Activated CD8-positive, alpha-beta T cell treated with anti-CD3 and anti-CD28 coated beads for 36 hours (primary cell): ENCODE results near the gene CIB2. TPM values are rescaled to one million over a fixed set of nuclear protein-coding genes. Genes with fewer than 3 reads are reported as not detected.

Experiments used
- ATAC-seq: fragments of 200-7000 bp; cut with Tn5 transposase; one replicate; pipeline ENCODE4 v1.10.0; 2021; ENCODE audit warnings: mild to moderate bottlenecking, moderate library complexity
- CTCF ChIA-PET: fragments of 350-600 bp; sonication (Branson Sonifier 250); formaldehyde crosslinking; loops from one replicate; lab custom pipeline; 2021; ENCODE audit warnings: antibody characterized with exemption; lab: Charles Lee
- POLR2A ChIA-PET: fragments of 350-600 bp; sonication (Branson Sonifier 250); formaldehyde crosslinking; loops from one replicate; lab custom pipeline; 2021; ENCODE audit warnings: antibody characterized with exemption; lab: Charles Lee
- DNase-seq: peaks from one replicate; pipeline ENCODE4 v3.0.0-alpha.2; 2020
- H3K27ac Mint-ChIP-seq: one replicate; pipeline ENCODE4 v1.8.0; 2021; ENCODE audit warnings: mild to moderate bottlenecking, mixed read lengths
- H3K27me3 Mint-ChIP-seq: one replicate; pipeline ENCODE4 v1.8.0; 2021; ENCODE audit warnings: mixed read lengths
- H3K36me3 Mint-ChIP-seq: one replicate; pipeline ENCODE4 v1.8.0; 2021; ENCODE audit warnings: low read depth, mixed read lengths
- H3K4me1 Mint-ChIP-seq: one replicate; pipeline ENCODE4 v1.8.0; 2021; ENCODE audit warnings: low read depth, mixed read lengths
- H3K4me3 Mint-ChIP-seq: one replicate; pipeline ENCODE4 v1.8.0; 2021; ENCODE audit warnings: mild to moderate bottlenecking, moderate library complexity, mixed read lengths
- H3K9me3 Mint-ChIP-seq: one replicate; pipeline ENCODE4 v1.8.0; 2021; ENCODE audit warnings: mixed read lengths
- intact Hi-C: fragments of 100-400 bp; cut with micrococcal nuclease; formaldehyde crosslinking; loops from one replicate; pipeline ENCODE4 v1.10.0; 2022
- total RNA-seq, 2 experiments: library from RNA; stranded (reverse); gene quantifications; one replicate each; pipeline ENCODE4 v1.2.3, GENCODE V29; 2021
- TF ChIP-seq, protein P1 (sequence below): fragments of 200-600 bp; IDR thresholded peaks from one replicate; pipeline ENCODE4 v1.8.0; 2022; ENCODE audit warnings: antibody characterized with exemption, mild to moderate bottlenecking

The CIB2 gene
- total RNA-seq, 2 experiments from 2014 or later, result 1.6 TPM

DNA sequence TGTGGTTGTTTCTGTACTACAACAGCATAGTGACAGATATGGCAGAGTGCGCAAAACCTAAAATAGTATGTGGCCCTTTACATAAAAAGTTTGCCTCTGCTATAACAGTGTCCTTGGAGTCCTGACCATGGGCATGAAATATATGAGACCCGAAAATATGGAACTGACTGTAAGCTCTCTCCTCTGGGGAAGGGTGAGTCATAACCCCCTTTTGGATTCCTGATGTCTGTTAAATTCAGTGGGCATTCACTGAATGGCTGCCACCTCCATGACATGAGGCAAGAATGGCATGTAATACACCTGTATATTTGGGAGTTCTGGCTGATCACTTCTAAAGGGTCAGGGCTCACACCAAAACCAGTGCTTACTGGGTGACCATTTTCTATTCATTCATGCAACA lies 59.9 kb downstream of the CIB2 start:
- H3K4me3 Mint-ChIP-seq, result no peak overlapping the region
- peak overlapping the region; percentile 81 for H3K27ac Mint-ChIP-seq
- ChIA-PET CTCF (interaction anchor here (1.0 to 8.9 kb wide), 6 partner anchors 9 to 105 kb away, joined by 3 to 83 read pairs (median 10); no protein-coding TSS in a partner anchor), POLR2A (interaction anchor here (0.8 to 1.7 kb wide), 4 partner anchors 9 to 22 kb away, joined by 4 to 7 read pairs (median 6); no protein-coding TSS in a partner anchor)
- ATAC-seq (no peak), DNase-seq (no peak)
- H3K9me3 Mint-ChIP-seq, result no peaks in the 10 kb centered on the region
- H3K27me3 Mint-ChIP-seq, result no peaks in the 10 kb centered on the region
- TF ChIP-seq, protein P1, sequence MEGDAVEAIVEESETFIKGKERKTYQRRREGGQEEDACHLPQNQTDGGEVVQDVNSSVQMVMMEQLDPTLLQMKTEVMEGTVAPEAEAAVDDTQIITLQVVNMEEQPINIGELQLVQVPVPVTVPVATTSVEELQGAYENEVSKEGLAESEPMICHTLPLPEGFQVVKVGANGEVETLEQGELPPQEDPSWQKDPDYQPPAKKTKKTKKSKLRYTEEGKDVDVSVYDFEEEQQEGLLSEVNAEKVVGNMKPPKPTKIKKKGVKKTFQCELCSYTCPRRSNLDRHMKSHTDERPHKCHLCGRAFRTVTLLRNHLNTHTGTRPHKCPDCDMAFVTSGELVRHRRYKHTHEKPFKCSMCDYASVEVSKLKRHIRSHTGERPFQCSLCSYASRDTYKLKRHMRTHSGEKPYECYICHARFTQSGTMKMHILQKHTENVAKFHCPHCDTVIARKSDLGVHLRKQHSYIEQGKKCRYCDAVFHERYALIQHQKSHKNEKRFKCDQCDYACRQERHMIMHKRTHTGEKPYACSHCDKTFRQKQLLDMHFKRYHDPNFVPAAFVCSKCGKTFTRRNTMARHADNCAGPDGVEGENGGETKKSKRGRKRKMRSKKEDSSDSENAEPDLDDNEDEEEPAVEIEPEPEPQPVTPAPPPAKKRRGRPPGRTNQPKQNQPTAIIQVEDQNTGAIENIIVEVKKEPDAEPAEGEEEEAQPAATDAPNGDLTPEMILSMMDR, result no peak
- intact Hi-C loops, result no loop called here
- H3K4me1 Mint-ChIP-seq, result peaks cover 40% of the 10 kb centered on the region
- H3K36me3 Mint-ChIP-seq, result peaks cover 20% of the 10 kb centered on the region

DNA sequence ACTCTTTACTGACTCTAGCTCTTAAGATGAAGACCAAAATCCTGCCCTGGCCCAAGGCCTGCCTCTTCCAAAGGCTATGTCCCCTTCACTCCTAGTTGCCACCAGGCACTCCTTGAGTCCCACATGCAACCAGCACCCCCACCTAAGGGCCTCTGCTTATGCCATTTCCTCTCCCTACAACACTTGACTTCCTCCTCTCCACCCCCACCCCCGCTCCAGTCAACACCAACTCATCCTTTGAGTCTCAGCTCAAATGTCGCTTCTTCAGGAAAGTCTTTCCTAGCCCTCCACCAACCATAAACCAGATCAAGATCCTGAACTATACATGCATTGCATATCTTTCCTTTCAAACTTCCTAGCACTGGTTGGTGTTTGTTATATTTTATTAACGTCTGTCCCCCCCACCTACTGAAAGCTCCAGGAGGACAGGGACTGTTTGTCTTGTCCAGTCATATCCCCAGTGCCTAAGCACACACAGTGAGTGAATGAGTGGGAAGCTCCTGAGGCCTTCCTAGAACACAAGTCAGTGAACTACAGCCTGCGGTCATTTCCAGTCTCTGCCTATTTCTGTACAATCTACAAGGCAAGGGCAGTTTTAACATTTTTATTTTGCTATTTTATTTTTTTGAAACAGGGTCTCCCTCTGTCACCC lies 61.1 kb downstream of the CIB2 start:
- Mint-ChIP-seq H3K9me3 (no peaks in the 10 kb centered on the region), H3K27ac (no peak overlapping the region), H3K27me3 (no peaks in the 10 kb centered on the region), H3K4me3 (peak overlapping the region; percentile 67), H3K36me3 (peaks cover 24% of the 10 kb centered on the region), H3K4me1 (peaks cover 33% of the 10 kb centered on the region)
- CTCF ChIA-PET, result interaction anchor here (0.8 to 8.9 kb wide), 12 partner anchors 11 to 170 kb away, joined by 3 to 83 read pairs (median 8); no protein-coding TSS in a partner anchor
- intact Hi-C loops, result no loop called here
- peak; percentile 55 for ATAC-seq
- DNase-seq, result peak; percentile 72
- POLR2A ChIA-PET, result interaction anchor here (0.9 to 5.6 kb wide), 6 partner anchors 8 to 35 kb away, joined by 3 to 31 read pairs (median 6); no protein-coding TSS in a partner anchor
- TF ChIP-seq, protein P1, result no peak

DNA sequence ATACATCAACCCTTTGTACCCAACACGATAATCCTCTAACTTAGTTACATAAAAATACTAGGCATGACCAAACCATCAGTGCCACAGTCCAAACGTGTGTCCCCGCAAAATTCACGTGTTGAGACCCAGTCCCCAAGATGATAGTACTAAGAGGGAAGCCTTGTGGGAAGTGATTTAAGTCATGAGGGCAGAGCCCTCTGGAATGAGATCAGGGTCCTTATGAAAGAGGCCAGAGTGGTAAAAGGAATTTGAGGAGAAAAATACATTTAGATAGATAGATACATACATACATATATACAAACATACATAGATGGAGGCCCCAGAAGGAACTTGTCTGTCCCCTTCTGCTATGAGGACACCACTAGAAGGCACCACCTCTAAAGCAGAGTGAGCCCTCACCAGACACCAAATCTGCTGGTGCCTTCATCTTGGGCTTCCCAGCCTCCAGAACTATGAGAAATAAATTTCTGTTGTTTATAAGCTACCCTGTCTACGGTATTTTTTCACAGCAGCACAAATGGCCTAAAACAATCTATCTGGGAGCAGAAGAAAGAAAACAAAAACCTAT lies 61.7 kb downstream of the CIB2 start:
- Mint-ChIP-seq H3K27ac (no peak overlapping the region), H3K9me3 (no peaks in the 10 kb centered on the region), H3K36me3 (peaks cover 21% of the 10 kb centered on the region), H3K4me1 (peaks cover 30% of the 10 kb centered on the region), H3K4me3 (peak overlapping the region; percentile 67), H3K27me3 (no peaks in the 10 kb centered on the region)
- CTCF ChIA-PET, result interaction anchor here (0.8 to 8.9 kb wide), 12 partner anchors 10 to 171 kb away, joined by 3 to 83 read pairs (median 8); no protein-coding TSS in a partner anchor
- TF ChIP-seq, protein P1, result no peak
- no peak for DNase-seq
- intact Hi-C loops, result loop anchor here (2.0 kb wide), 1 partner anchor 35 kb away; no protein-coding TSS in a partner anchor
- POLR2A ChIA-PET, result interaction anchor here (0.6 to 5.6 kb wide), 8 partner anchors 7 to 38 kb away, joined by 3 to 31 read pairs (median 5); no protein-coding TSS in a partner anchor
- ATAC-seq, result peak; percentile 26

DNA sequence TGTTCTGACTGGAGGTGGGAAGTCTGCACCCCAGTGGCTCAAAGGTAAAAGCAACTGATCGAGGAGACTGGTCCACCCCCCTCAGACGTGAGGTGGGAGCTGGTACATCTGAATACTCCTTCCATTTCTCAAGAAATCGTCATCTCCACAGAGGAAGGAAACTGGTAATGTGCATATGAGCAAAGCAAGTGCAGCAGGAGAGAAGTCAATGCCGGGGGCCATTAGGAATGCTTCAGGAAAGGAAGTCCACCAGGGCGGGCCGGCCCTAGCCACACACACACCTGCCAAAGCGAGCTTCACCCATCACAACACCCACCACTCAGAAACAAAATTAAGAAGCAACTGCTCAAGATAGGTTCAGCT lies 62.2 kb downstream of the CIB2 start:
- TF ChIP-seq, protein P1, result no peak
- Mint-ChIP-seq H3K36me3 (peaks cover 17% of the 10 kb centered on the region), H3K27me3 (no peaks in the 10 kb centered on the region), H3K9me3 (no peaks in the 10 kb centered on the region), H3K4me3 (peak overlapping the region; percentile 67), H3K4me1 (peaks cover 25% of the 10 kb centered on the region), H3K27ac (no peak overlapping the region)
- peak; percentile 46 for DNase-seq
- CTCF ChIA-PET, result interaction anchor here (1.0 to 8.9 kb wide), 9 partner anchors 10 to 172 kb away, joined by 3 to 83 read pairs (median 13); no protein-coding TSS in a partner anchor
- ATAC-seq, result peak; percentile 34
- intact Hi-C loops, result loop anchor here (2.0 kb wide), 1 partner anchor 34 kb away; no protein-coding TSS in a partner anchor
- POLR2A ChIA-PET, result interaction anchor here (0.6 to 5.6 kb wide), 6 partner anchors 10 to 37 kb away, joined by 3 to 31 read pairs (median 5); no protein-coding TSS in a partner anchor
